Measurements from ENCODE around the gene PLEKHF1. TPM values are rescaled to one million over a fixed set of nuclear protein-coding genes. Genes with fewer than 3 reads are reported as not detected.
A peak's percentile ranks its signal among the peaks of the same experiment; 100 is the strongest.

Gene PLEKHF1
- total and polyA plus RNA-seq, 7 donors = 5.1 to 119 (median 60.2) TPM

GRCh38 chr19:29618434-29618833 is 46.8 kb upstream of the PLEKHF1 start:
- no peak for DNase-seq
- H3K27ac ChIP-seq = no peak overlapping the region
- H3K36me3 ChIP-seq (ENCODE audit: insufficient read depth in 1 of 2, low read depth in 1 of 2) = peaks cover 3 to 33% of the 10 kb centered on the region in 2 donors
- H3K4me3 ChIP-seq = no peak overlapping the region
- H3K27me3 ChIP-seq (ENCODE audit: insufficient read depth in 3 of 3, low read length in 2 of 3) = no peaks in the 10 kb centered on the region
- ATAC-seq = no peak
- no peak for TF ChIP-seq CTCF (IDR thresholded peaks at IDR 0.05)
- H3K4me1 ChIP-seq = no peaks in the 10 kb centered on the region
- intact Hi-C loops (cut with DNase I) = loop anchor here in 1 of 2 donors (10.0 kb wide), 1 partner anchor 256 kb away; no protein-coding TSS in a partner anchor
- H3K9me3 ChIP-seq = no peaks in the 10 kb centered on the region
- 75 to 81% (median 80%) methylated on average over 7 of the region's 7 CpGs for WGBS, 3 donors

- Histone ChIP-seq H3K9me3 (no peaks in the 10 kb centered on the region), H3K27me3 (ENCODE audit: insufficient read depth in 3 of 3, low read length in 2 of 3) (no peaks in the 10 kb centered on the region), H3K4me1 (no peaks in the 10 kb centered on the region), H3K36me3 (ENCODE audit: insufficient read depth in 1 of 2, low read depth in 1 of 2) (peaks cover 3 to 28% of the 10 kb centered on the region in 2 donors), H3K4me3 (no peak overlapping the region), H3K27ac (no peak overlapping the region)
- 58 to 62% (median 62%) methylated on average over 7 of the region's 7 CpGs for WGBS, 3 donors
- DNase-seq (no peak), ATAC-seq (no peak)
- intact Hi-C loops (cut with DNase I) = loop anchor here in 1 of 2 donors (10.0 kb wide), 1 partner anchor 256 kb away; no protein-coding TSS in a partner anchor
- TF ChIP-seq CTCF (IDR thresholded peaks at IDR 0.05) = no peak
Measured at GRCh38 chr19:29618871-29619270, 46.4 kb upstream of the PLEKHF1 start.

- no peak for ATAC-seq
- WGBS, 3 donors = 33 to 37% (median 37%) methylated on average over 15 of the region's 15 CpGs
- peak in 1 of 2 donors; percentile 30 for DNase-seq
- peaks cover under 1 to 7% of the 10 kb centered on the region in 2 donors for H3K36me3 ChIP-seq (ENCODE audit: insufficient read depth in 1 of 2, low read depth in 1 of 2)
- H3K9me3 ChIP-seq = no peaks in the 10 kb centered on the region
- no peak overlapping the region for H3K4me3 ChIP-seq
- H3K27ac ChIP-seq = no peak overlapping the region
- no peak for TF ChIP-seq CTCF (IDR thresholded peaks at IDR 0.05)
- no peaks in the 10 kb centered on the region for H3K4me1 ChIP-seq
- no peaks in the 10 kb centered on the region for H3K27me3 ChIP-seq (ENCODE audit: insufficient read depth in 3 of 3, low read length in 2 of 3)
- intact Hi-C loops (cut with DNase I) = no loop called here
Measured at GRCh38 chr19:29620931-29621351, 44.3 kb upstream of the PLEKHF1 start.

- DNase-seq = peak in 1 of 2 donors; percentile 29
- no peak for TF ChIP-seq CTCF (IDR thresholded peaks at IDR 0.05)
Measured at GRCh38 chr19:29622166-29623070, 42.8 kb upstream of the PLEKHF1 start.

More at GRCh38 chr19:29622166-29623070, 42.8 kb upstream of the PLEKHF1 start:
- Histone ChIP-seq H3K9me3 (no peaks in the 10 kb centered on the region), H3K27me3 (ENCODE audit: insufficient read depth in 3 of 3, low read length in 2 of 3) (no peaks in the 10 kb centered on the region), H3K36me3 (ENCODE audit: insufficient read depth in 1 of 2, low read depth in 1 of 2) (no peaks in the 10 kb centered on the region), H3K27ac (no peak overlapping the region), H3K4me3 (no peak overlapping the region), H3K4me1 (no peaks in the 10 kb centered on the region)
- WGBS, 3 donors = 50 to 74% (median 57%) methylated on average over 23 of the region's 23 CpGs
- ATAC-seq = no peak
- intact Hi-C loops (cut with DNase I) = no loop called here
